GM18873 (cell line): ENCODE data around the gene CTNNBIP1.
"Not testable (repeated sequence)": the region's sequence is repeated elsewhere in the genome, so short reads cannot be mapped to it uniquely, and the experiment has no call there.

Source experiments
- ATAC-seq: cut with Tn5 transposase; IDR thresholded peaks from one replicate; pipeline ENCODE4 v1.9.1; 2021; ENCODE audit warnings: mild to moderate bottlenecking, moderate library complexity, moderate number of reproducible peaks; ENCODE audit not compliant: unreplicated experiment, low FRiP score

The CTNNBIP1 gene, protein sequence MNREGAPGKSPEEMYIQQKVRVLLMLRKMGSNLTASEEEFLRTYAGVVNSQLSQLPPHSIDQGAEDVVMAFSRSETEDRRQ

DNA sequence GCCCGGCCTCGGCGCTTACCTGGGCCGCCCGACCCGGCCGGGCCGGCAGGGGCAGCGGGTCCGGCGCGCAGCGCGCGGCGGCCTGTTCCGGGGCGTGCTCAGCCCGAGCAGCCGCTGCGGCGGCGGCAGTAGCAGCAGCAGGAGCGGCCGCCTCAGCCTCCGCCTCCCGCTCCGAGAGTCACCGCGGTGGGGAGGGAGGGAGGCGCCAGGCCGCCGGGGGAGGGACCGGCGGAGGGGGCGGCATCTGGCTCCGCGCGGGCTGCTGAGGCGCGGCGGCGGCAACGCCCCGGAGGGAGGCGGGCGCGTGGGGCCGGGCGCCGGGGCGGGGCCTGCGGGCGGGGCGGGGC lies at the start of gene CTNNBIP1:
TSS of gene CTNNBIP1 (minus strand) at position 194 of the 347 bp plus-strand sequence. CDS start 38,205 bp downstream, outside the sequence.
- no peak for ATAC-seq

DNA sequence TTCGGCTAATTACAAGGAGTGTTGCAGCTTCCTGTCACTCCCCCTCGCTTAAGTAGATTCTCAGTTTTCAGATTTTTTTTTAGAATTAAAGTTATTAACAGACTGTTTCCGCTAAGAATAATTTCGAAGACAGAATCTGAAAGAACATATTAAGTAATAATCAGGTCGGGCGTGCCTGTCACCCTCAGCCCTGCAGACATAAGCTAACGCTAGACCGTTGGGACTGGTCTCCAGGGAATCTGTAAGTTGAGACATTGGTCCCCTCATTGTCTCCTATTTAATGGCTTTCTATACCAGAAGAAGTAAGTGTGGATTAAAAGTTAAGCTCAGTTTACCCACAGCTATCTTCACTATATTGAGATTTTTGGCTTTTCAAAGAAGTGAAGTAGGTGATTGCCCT lies 47.7 kb upstream of the CTNNBIP1 start:
- no peak for ATAC-seq

DNA sequence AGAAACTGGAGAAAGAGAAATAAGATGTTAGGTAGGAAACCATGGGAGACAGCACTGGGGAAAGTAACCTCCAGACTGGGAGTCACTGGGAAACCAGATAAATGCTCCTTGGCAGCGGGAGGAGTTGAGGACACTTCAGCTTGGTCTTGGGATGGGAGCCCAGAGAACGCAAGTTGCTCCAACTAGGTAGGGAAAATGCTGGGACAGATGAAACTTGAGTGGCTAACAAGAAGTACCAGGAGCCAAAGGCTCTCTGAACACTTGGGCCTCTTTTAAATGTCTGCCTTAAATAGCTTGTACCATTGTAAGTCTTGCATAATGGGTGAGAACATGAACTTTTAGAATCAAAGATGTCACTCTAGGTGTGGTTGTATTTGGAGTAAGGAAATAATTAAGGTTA lies 36.2 kb upstream of the CTNNBIP1 start:
- ATAC-seq = no peak

DNA sequence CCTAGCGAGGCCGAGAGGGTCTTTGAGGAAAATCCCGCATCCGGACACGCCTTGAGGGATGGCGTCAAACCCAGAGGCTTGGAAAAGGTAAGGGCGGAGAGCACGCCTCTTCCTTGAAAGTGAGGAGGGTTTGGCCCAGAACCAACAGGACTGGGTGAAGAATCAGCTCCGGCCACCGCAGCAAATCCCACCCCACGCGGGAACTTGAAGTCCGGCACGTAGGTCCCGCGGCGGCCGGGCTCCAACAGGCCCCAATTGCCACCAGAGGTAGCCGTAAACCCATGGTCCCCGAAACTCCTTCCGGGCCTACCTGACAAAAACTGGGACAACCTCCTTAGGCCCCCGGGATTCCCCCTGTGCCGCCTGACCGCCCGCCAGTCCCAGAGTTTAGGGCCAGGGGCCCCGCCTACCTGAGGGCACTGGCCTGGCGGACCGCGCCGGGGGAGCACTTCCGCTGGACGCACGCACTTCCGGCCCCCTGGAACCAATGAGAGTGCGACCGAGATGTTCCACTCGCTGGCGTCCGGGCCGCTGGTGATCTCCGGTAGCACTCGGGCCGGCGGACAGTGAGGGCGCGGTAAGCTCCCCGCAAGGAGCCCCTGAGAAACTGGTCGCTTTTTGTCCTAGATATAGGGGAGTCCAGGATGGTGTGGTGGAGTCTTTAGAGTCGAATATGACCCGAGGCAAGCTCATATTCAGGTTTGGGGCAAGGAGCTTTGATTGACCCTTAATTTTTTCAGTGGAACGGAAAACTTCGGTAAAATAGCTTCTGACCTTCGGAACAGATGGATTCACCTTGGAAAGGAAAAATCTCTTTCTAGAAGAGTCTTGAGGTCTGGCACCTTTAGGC lies 33.1 kb upstream of the CTNNBIP1 start, which contains the start of the genes LZIC and NMNAT1:
TSS of gene LZIC (minus strand) at position 453 of the 850 bp plus-strand sequence. CDS start 6,772 bp downstream, outside the sequence.
TSS of gene NMNAT1 (plus strand) at position 537 of the 850 bp plus-strand sequence. CDS start 28,599 bp downstream, outside the sequence.
- ATAC-seq = peak; percentile 74

DNA sequence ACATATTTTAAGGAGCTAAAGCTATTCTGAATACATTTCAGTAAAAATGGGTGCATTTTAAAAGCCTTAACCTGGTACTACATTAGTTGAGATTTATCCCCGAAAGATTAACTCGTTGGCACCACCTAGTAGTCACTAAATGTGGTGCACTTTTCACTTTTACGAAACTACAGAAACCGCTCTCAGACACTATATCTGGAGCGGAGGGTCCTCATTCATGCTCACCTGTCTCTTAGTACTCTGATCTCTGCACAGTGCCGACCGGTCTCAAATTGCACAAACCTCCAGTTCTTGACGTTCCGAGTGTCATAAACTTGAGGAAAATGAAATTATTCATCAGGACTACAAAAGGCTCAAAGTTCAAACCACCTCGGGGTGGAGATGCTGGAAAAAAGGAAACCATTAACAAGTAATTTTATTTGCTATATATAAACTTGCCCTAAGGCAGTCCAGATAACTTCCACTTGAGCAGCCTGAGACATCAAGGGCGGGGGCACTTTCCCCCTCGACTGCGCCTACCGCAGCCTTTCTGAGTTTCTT lies 32.4 kb upstream of the CTNNBIP1 start:
- no peak for ATAC-seq

DNA sequence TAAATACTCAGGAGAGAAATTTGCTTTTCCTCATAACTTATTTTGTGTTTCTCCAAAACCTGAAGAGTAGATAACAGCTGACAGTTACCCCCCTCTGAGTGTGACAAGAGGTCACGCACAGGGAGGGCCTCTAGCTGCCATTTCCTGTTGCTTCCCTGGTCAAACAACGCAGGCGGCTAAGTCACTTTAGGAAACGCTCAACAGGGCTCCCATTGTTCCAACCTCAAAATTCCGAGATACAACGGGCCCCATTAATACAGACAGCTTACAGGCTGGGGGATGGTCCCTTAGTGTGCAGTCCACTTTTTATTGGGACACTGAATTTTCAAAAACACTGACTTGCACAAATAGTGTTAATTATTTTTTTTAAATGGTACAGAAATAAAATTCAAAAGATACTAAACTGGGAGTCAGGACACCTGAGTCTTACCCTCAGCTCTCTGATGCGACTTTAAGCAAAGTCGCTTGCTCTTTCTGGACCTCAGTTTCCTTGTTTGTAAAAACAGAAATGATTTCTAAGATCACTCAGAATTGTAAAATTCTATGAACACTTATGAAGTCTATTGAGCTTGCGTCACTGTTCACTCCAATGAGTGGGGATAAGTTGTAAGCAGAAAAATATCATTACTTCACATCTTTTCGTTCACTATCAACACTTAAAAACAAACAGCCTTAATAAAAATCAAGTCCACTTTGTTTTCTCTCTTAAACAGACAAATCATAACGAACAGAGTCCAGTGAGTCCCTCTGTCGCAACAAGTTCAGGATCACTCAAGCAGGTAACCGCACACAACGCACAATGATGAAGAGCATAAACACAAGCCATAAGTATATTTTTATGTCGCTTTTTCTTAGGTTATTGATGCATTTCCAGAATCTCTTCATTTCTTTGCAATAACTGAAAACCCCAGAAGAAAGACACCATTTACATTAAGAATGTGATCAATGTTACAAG lies 19.6 kb upstream of the CTNNBIP1 start:
- no peak for ATAC-seq

DNA sequence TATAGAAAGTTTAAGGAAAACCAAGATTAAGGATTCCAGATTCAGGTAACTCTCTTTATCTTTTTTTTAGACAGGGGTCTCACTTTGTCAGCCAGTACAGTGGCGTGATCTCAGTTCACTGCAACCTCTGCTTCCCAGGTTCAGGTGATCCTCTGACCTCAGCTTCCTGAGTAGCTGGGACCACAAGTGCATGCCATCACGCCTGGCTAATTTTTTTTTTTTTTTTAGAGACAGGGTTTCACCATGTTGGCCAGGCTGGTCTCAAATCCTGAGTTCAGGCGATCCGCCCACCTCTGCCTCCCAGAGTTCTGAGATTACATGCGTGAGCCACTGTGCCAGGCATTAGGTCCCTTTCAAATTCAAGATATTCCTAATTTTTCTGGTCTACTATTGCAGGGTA lies 17.2 kb upstream of the CTNNBIP1 start:
- no peak for ATAC-seq

DNA sequence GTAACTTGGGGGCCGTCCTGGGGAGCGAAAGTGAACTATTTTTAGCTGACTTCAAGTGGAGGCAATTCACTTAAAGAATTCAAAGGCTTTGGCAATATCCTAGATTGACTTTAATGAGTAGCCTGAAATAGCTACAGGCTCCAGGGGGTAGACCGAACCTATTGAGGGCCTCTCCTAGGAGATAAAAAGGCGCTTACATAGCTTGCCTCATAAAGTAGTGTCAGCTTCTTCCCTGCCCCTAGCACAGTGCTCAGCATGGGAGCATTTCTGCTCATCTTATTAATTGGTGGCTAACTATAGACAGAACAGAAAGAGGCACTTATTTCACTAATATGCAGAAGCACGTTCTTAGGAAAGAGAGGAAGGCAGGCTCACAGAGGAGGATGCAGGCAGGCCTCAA lies 12.3 kb upstream of the CTNNBIP1 start:
- no peak for ATAC-seq

DNA sequence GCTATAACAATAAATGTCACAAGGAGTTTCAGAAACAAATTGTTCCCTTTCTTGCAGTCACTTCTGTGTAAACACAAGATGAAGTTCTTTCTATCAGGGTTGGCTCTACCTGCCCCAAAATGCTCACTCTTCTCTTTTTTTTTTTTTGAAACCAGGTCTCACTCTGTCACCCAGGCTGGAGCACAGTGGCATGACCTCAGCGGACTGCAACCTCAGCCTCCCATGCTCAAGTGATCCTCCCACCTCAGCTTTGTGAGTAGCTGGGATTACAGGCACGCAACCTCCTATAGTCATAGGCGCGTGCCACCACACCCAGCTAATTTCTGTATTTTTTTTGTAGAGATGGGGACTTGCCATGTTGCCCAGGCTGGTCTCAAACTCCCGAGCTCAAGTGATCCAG lies 10.5 kb upstream of the CTNNBIP1 start:
- ATAC-seq = no peak

DNA sequence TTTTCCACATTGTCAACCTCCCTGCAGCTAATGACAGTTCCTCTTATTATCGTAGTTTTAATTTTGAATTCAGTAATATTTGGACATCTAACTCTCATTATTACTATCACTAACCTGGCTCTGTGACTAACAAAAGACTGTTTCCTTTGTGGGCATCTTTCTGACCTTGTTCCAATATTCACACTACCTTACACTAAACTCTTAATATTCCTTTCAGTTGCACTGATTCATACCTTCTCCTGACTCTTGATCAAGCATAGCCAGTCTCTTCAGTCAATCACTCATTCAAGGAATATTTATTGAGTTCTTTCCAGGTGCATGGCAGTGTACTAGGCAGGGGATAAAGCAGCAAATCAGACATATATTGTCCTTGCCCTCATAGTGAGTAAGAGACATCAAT lies 7.8 kb upstream of the CTNNBIP1 start:
- ATAC-seq = no peak

DNA sequence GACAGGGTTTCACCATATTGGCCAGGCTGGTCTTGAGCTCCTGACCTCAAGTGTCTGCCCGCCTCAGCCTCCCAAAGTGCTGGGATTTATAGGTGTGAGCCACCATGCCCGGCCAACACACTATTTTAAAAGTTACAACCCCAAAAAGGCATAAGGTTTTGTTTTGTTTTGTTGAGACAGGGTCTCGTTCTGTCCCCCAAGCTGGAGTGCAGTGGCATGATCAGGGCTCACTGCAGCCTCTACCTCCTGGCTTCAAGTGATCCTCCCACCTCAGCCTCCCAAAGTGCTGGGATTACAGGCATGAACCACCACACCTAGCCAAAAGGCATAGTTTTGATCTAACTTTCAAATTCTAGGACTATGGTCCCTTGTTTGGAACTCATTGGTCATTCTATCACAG lies 7.4 kb upstream of the CTNNBIP1 start:
- not testable (repeated sequence) for ATAC-seq

DNA sequence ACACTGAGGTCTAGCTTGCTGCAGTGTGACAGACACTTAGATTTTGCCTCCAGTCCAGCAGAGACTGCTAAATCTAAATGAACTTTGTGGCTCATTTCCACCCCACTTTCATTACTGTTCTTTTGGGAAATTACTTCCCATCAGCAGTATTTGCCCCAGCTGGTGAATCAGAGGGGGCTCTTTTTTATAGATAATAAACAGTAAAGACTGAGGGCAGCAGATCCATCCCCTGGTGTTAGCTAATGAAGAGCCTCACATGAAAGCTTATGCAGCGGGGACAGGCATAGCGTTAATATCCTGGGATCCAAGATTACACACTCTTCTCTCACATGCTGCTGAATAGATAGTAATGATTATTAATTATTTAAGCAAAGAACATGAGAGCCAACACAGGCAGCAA lies 6.4 kb upstream of the CTNNBIP1 start:
- no peak for ATAC-seq

DNA sequence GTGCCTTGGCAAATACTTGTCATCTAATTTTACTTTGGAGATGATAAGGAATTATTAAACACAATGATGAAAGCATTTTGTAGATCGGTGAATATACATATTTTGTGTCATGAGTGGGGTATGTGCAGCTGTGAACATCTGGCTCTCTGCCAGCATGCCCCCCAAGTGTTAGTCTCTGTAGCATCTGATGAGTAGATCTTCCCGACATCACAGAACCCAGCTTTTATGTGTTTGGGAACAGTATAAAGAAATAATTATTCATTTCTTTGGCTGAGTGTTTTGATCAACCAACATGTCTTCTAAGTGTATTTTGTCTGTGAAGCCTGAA lies 4.5 kb upstream of the CTNNBIP1 start:
- ATAC-seq = no peak

DNA sequence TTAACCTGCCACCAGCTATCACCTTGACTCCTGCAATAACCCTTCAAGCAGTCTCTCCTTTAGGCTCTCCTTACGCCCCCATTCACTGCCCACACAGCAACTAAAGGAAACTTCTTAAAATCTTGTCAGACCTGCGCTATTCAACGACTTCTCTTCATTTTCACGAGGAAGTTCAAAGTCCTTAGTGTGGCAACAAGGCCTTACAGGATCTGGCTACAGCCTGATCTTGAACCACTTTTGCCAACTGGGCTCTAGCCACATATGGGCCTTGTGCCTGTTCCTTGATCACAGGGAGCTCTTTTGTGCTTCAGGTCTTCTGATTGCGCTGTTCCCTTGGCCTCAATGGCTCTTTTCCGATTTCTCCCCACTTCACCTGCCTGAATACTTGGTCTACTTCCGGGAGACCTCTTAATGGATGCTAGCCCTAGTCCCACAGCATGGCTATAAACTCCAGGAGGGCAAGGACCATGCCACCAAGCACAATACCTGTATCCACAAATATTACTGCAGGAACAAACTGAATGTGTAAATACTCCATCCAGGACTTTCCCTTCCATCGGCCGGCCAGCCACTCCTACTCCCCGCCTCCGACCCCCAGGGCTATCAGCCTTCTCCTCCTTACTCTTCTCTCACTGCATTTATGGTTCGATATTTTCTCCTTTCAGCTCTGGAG lies 2.3 kb upstream of the CTNNBIP1 start:
- ATAC-seq = no peak

DNA sequence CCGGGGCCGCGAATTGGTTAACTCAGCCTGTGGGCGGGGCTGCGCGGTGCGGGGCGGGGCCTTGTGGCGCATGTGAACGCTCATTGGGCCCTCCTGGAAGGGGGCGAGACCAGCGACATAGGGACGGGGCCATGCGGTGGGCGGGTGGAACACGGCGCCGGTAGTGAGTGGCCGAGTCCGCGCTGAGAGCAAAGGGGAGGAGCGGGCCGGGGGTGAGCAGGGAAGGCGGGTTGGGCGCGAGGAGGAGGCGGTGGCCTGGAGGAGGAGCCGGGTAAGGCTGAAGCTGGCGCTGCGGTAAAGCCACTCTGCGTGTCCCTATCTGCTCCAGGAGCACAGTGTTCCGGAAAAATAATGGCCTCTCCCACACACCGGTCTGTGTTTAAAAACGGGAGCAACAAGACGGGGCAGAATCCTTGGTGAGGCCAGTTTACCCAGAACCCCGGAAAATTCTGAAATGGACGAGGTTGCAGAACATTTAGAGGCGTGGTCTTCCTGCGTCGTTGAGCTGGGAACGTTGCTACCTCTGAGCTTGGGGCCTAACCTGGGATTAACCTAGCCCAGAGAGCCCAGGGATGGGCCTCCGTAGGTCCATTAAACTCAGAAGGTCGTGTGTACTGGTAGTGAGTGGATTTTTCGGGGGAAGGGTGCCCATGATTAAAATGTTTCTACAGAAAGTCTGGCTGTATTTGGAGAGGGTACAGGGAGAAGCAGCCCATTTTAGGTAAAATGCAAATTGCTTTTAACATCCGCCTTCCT lies 532 bp upstream of the CTNNBIP1 start:
- ATAC-seq = peak; percentile 87

DNA sequence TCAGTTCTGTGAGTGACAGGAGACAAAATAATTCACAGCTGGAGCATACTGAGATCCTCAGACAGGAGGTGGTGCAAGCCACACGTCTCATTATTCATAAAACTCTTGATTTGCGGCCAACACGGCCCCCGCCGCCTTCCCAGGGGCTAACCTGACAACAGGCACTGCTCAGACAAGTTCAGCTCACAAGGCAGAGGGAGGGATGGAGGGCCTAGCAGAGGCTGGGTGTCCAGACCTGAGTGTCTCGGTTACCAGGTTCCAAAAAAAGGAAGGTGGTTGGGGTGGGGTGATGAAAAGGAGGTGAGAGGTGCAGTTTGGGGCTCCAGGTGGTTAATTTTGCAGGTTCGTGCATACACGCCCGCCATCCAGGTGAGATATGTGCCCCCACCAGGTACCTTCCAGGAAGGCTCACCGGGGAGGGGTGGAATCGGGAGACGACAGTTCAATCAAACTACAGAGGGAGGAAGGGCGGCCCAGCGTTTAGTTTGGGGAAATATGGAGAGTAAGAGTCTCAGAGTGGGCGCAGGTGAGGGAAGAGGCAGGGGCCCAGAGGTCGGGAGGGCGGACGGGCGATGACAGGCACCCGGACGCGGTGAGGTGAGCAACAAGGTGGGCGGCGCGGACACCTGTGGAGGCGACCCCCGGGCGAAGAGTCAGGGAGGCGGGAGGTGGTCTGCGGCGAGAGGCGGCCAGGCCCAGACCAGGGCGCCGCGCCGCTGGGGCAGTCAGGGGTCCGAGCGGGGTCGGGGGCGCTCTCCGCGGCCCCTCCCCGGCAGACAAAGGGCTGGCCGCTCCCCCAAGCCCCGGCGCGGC lies 629 bp downstream of the CTNNBIP1 start:
- ATAC-seq = no peak

DNA sequence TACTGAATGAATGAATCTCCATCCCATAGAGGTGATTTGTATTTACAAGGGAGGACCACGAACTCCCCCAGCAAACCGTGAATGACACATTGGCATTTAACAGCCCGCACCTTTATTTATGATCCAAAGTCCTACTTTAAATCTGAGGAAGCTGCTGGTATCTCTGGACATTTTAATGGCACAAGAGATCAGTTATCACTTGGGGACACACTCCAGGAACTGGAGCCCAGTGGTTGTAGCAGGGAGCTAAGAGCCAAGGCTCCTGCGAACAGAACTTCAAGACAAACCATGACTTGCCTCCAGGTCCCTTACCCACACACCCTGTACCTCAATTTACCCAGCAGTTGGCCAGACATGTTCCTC lies 1.2 kb downstream of the CTNNBIP1 start:
- no peak for ATAC-seq

DNA sequence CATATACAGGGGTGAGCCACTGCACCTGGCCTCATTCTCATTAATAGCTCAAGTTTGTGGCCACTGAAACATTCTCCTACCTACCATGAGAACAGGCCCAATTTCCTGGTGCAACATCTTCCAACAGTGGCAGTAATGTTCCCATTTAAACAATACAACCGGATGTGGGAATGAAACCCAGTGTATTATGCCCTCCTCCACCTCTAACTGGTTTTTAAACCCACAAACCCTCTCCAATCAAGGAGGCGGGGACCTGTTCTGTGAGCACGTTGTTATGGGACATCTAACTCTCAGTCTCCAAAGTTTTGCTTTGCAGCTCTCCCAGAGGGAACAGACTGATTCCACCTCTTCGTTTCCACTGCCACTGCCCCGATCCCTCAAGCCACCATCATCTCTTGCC lies 2.6 kb downstream of the CTNNBIP1 start:
- ATAC-seq = no peak

DNA sequence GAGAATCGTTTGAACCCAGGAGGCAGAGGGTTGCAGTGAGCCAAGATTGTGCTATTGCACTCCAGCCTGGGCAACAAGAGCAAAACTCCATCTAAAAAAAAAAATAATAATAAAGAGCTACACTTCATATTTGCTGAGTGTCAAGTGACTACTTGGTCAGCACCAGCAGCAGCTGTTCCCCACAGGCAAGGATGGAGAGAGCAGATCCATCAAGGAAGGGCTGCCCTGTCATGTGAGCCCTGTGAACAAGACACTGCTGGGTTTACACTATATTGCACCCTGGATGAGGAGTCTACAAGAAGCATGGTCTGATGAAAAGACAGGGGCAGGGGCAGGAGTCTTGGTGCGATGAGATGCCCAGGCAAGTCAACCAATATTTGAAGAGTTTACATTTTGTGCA lies 3.6 kb downstream of the CTNNBIP1 start:
- no peak for ATAC-seq
